DMS 273 (cell line): ENCODE measurements around the gene PICK1.

ENCODE experiments used
- DNase-seq: peaks from one replicate; lab custom pipeline; 2025; ENCODE audit not compliant: unreplicated experiment; lab: John Stamatoyannopoulos, UW

PICK1 gene

GRCh38 chr22:38086001-38086845, 29.0 kb downstream of the PICK1 start:
- DNase-seq, result no peak

DNA sequence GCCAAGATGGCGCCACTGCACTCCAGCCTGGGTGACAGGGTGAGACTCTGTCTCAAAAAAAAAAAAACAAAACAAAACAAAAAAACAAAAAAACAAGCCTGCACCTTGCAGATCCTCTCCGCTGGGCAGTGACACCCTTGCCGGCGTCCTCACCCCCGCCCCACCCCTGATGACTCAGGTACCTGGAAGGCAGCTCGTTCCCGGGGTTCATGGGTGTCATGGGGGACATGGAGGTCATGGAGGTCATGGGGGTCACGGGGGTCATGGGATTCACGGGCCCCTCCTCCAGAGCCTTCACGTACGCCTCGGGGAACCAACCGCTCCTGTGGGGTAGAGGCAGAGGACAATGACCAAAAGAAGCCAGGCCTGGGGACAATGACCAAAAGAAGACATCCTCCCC, 29.7 kb downstream of the PICK1 start:
- DNase-seq, result no peak

GRCh38 chr22:38087855-38088254, 30.7 kb downstream of the PICK1 start:
- no peak for DNase-seq

DNA sequence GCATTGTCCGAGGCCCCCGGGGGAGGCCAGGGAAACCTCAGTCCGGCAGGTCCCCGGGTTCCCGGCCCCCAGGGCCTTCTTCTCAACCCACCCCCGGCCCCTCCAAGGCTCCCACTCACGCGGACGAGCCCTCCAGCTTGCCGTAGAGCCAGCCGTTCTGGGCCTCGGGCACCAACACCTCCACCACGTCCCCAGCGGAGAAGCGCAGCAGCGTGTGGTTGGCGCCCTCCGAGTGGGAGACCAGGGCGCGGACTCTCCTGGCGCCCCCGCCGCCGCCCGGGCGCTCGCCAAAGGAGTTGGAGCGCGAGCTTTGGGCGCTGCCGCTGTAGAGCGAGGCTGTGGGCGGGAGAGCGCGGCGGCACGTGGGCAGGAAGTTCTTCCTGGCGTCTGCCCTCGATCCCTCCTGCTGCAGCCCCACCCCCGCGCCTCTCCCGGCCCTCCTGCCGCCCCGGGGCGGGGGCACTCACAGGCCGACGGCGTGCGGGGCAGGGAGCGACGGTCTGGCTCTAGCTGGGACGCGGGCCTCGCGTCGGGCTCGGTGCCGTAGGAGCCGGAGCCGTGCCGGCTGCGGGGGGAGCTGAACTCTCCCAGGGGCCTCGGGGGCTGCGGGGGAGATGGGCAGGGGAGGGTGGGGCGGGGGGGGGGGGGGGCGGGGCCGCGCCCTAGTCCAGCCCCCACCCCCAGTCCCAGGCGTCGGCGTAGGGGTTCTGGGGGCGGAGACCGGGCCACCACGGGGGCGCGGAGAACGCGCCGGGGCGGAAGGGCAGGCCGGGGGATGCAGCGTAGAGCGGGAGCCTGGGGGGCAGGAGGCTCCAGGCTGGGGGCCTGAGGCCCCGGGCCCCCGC, 31.6 kb downstream of the PICK1 start:
- DNase-seq, result no peak

DNA sequence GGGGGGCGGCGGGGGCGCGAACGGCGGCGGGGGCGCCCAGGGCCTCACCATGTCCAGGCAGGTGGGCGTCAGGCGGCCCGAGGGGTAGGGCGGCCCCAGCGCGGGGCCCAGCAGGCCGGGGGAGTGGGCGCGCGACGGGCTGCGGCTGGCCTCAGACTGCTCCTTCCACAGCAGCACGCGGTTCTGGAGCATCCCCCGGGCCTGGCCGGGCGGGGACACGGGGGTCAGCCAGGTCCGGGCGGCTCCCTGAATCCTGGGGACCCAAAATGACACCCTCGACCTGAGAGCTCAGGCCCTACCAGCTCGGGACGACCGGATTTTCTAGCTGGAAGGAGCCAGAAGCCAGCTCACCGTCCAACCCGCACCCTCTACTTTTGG, 32.3 kb downstream of the PICK1 start:
- DNase-seq, result no peak

DNA sequence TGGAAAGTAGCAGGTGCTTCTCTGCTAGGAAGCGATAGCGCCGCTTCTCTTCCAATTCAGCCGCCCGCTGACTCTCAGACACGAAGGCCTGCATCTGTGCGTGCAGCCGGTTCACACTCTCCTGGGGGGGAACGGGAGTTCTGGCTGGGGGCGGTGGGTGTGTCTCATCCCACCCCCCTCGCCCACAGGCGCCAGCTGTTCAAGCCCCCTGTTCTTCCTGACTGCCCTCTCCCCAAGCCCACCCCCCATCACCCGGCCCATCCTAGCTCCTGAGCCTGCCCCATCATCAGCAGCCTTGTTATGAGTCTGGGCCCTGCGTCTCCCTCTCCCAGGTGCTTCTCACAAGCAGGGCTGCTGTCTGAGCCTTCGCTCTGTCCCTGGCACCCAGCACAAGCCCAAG, 39.9 kb downstream of the PICK1 start:
- no peak for DNase-seq

DNA sequence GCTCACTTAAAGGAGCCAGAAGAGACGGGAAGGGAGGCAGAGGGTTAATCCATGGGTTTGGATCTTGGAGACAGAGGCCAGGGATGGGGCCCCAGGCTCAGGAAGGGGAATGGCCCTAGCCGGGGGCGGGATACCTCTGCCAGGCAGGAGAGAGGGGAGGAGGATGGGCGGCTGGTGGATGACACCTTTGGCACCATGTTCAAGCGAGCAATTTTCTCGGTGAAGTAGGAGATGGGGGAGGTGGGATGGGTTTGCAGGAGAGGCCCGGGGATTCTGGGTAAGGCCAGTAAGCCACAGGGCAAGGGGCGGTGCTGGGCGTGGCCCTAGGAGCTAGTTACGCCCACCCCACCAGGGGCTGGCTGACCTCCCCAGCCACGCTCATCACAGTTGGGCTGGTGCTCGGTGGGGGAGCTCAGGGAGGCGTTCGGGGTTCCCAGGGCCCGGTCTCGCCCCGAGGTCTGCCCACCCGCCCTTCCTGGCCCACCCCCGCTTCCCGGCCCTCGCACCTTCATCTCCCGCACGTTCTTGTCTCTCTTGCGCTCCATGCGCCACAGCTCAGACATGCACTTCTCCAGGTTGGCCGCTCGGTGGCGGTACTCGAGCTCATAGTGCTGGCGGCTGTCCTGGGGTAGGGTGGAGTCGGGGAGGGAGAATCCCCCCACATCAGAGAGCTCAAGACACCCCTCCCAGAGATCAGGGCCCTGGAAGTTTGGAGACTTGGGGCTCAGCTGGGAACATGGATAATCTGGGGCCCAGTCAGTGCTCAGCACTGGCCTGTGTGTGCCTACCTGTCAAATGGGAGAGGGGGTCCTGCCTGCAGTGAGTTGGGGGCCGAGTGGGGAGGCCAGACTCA, 40.6 kb downstream of the PICK1 start:
- no peak for DNase-seq

GRCh38 chr22:38098410-38099249, 41.4 kb downstream of the PICK1 start:
- DNase-seq, result no peak

- no peak for DNase-seq
Measured at GRCh38 chr22:38103641-38104040, 46.4 kb downstream of the PICK1 start.

GRCh38 chr22:38104084-38104483, 46.9 kb downstream of the PICK1 start:
- peak; percentile 55 for DNase-seq

DNA sequence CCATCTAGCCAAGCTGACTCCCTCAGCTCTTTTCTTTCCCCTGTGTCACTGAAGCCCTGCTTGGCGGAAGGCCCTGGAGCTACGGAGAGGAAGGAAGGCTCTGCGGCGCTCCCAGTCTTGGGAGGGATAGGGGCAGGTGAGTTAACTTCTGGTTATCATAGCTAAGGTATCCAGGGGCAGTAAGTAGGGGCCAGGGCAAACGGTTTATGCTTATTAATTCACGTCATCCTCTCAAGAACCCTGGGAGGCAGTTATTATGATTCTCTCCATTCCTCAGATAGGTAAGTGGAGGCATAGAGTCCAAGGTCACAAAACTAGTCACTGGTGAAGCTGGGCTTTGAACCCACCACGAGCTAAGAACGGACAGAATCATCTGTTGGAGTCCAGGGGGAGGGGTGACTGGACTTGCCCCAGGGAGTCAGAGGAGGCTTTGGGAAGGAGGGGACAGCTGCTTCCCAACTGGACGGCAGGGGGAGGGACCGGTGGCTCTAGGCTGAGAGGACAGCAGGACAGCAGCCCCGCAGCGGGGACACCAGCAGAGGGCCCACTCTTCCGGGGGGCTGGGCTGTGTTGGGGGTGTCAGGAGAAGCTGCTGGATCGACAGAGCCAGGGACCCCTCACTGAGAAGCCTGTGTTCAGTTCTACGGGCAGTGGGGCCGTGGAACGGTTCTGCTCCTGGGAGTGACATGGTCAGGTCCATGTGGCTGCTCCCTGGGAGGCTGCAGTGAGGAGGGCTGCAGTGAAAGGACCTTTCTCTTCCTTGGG, 49.8 kb downstream of the PICK1 start:
- DNase-seq, result no peak

- peak; percentile 78 for DNase-seq
Measured at GRCh38 chr22:38107692-38108515, 50.7 kb downstream of the PICK1 start.

DNA sequence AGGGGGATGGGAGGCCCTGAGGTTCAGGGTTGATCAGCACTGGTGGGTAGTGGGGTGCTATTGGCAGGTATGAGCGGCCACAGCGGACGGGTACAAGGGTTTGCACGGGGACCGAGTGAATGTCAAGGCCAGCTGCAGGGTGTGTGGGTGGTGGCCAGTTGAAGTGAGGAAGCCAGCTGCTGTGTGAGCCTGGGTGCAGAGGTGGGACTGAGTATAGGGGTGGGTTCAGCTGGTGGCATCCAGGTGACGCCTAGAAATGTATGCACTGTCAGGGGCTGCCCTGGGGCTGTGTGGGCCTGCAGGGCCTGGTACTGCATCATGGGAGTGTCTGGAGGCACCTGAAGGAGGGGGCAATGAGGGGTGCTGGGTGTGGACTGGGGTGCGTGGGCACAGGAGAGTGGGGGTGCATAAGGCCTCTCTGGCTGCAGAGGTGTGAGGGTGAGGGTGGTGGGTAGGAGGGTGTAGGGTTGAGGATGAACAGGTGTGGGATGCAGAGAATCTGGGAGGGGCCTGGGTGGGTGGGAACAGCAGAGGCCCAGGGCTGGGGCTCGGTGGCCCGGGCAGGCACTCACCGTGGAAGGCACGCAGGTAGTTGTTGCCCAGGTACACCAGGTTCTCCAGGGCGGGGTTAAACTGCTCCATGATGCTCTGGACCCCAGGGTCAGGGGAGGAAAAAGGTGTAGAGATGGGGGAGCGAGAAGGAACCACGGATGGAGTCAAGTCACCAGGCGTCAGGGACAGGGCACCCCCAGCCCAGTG, 51.5 kb downstream of the PICK1 start:
- no peak for DNase-seq

DNA sequence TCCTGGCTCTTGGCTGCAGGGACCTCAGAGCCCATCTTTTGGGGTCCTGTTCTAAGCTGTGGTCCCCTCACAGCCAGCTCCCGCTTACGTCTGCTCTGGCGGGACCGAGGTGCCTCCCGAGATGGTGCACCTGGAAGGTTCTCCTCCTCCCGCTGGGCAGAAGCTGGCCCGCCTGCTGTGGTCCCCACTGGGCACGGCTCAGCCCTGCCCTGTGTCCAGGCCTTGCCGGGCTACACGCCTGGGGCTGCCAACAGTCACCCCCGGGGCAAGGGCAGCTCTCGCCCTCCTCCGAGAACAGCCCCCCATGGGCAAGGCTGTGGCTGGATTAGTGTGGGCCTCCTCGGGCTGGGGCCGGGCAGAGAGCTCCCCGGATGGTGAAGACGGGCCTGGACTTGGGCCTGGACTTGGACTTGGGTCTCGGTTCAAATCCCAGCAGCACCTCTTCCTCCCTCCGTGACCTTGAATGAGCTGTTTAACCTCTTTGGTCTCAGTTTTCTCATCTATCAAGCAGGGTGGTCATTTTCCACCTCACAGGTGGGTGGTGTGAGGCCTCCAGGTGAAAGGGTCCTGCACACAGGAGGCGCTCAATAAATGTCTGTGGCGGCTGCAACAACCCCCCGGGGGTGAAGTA, 52.3 kb downstream of the PICK1 start:
- DNase-seq, result no peak

DNA sequence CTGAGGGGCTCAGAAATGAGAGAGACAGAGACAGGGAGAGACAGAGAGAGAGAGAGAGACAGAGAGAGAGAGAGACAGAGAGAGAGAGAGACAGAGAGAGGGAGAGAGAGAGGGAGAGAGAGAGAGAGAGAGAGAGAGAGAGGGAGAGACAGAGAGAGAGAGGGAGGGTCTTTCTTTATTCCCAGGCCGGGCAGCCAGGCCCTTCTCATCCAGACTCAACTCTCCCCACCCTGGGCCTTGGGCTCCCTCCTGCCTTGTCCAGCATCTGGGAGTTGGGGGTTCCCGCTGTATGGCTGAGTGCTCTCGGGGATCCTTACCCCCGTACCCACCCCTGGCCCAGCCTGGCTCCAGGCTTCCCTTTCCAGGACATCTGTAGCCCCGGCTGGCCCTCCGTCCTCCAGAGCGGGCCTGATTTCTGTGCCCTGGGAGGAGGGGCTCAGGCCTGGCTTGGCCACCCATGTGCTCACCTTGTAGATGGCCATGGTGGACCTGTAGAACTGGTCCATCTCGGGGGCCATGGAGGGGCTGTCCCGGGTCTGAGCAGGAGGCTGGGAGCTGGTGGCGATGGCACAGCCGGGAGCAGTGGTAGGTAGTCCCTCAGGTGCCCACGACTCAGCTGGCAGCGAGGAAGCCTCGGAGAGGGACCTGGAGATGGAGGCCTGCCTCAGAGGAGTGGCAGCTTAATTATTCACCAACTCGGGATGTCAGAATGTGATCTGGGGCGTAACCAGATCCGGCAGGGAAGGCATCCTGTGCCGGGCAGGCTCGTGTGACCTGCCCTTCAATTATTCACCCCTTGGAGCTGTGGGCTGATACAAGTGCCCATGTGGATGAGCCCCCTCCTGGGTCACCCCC, 53.0 kb downstream of the PICK1 start, which contains the start of gene BAIAP2L2:
TSS of gene BAIAP2L2 (minus strand) at position 677 of the 855 bp plus-strand sequence. CDS start at position 518, 159 bp downstream.
- peak; percentile 51 for DNase-seq
